ENCODE data around the gene CRIP3. TPM values are rescaled to one million over a fixed set of nuclear protein-coding genes. Genes with fewer than 3 reads are reported as not detected.
"Not testable (repeated sequence)": the region's sequence is repeated elsewhere in the genome, so short reads cannot be mapped to it uniquely, and the experiment has no call there.

The CRIP3 gene
- total RNA-seq, 1 experiment from 2014 or later, result not detected

DNA sequence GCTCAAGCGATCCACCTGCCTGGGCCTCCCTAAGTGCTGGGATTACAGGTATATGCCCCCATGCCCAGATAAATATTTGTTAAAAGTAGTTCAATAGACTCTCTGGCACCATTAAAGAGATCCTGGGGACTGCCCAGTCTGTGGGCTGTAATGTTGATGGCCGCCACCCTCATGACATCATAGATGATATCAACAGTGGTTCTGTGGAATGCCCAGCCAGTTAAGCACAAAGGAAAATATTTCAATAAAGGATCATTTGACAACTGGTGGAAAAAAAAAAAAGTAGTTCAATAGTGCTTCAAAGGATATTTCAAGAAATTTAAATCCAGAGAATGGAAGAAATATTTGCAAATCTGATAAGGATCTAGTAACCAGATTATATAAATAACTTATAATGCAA, 1.5 kb upstream of the CRIP3 start:
- peak; percentile 10 for DNase-seq (ENCODE audit: low read depth)
- in situ Hi-C loops (cut with HindIII; ENCODE audit: low pct_unique_long_range_greater_than_20kb, low sequenced_read_pairs), result no loop called here

DNA sequence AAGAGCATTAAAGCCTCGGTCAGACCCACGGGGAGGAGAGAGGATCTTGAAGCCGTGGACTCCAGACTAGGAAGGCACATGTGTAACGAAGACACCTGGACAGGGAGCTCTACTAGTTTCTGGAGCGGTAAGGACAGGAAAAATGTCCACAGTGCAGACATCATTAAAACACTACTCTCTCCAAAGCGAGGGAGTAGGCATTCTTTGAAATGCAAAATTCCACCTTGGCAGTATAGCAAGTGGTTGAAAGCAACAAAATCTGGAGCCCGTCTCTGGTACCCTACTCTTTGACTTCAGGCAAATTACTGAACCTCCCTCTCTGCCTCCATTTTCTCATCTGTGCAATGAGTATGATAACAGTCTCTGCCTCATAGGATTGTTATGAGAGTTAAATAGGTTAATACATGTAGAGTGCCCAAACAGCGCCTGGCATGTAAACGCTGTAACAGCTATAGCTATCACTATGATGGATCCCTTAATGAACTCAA, 408 bp upstream of the CRIP3 start:
- in situ Hi-C loops (cut with HindIII; ENCODE audit: low pct_unique_long_range_greater_than_20kb, low sequenced_read_pairs), result no loop called here
- DNase-seq (ENCODE audit: low read depth), result no peak

DNA sequence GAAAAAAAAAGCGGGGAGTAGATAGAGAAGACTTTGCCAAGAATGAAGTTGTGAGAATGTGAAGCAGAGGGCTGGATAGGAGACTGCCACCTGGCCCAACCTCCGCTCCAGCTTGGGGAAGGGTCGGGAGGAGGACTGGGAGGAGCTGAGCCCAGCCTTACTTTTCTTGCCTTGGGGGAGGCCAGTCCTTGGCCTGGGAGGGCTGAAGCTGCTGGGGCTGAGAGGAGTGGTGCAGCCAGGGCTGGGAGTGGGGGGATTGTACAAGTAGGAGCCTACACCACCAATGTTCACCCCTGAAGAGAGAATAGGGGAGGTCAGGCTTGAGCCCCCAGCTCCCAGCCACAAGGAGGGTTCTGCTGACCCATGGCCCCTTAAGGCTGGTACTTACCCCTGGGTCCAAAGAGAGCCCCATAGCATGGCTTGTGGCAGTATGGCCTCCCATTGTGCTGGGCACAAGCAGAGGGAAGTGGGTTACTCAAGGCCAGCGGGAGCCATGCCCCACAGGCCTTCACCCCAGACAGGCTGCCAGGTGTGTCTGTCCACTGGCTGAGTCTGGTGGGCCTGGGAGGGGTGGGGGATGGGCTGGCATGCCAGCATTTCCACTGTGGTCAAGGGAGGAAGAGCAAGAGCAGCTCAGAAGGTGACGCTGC, 1.1 kb downstream of the CRIP3 start:
- in situ Hi-C loops (cut with HindIII; ENCODE audit: low pct_unique_long_range_greater_than_20kb, low sequenced_read_pairs), result no loop called here
- no peak for DNase-seq (ENCODE audit: low read depth)

DNA sequence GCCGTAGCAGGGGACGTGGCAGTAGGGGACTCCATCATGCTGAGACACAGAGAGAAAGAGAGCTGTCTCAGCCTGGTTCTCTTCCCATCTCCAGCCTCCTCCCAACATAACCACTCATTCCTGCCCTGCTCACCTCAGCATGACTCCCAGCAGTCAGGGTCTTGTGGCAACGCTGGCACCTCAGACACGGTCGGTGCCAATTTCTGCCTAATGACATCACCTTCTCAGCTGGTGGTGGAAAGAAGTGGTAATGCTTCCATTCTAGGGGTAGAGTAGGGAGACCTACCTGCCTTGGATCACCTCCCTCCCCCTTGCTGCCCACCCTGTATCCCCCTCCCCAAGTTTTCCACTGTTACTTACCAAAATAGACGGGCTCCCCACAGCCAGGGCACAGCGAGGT, 2.5 kb downstream of the CRIP3 start:
- no peak for DNase-seq (ENCODE audit: low read depth)
- in situ Hi-C loops (cut with HindIII; ENCODE audit: low pct_unique_long_range_greater_than_20kb, low sequenced_read_pairs), result no loop called here

DNA sequence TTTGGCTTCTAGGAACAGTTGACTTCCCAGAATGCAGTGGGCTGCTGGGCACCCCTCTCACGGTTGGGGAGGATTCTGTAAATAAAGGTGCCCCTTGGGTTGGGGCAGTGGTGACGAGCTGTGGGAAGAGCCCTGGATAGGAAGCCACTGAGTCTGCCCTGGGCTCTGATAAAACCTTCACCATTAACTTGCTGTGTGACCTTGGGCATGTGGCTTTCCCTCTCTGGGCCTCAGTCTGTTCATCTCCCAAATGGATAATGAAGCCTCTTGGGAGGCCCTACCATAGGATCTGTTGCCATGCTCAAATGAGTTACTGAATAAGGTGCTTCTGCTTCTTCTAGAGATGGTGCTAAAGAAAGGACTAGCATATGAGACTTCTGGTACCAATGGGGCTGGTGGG, 3.7 kb downstream of the CRIP3 start:
- DNase-seq (ENCODE audit: low read depth), result no peak
- in situ Hi-C loops (cut with HindIII; ENCODE audit: low pct_unique_long_range_greater_than_20kb, low sequenced_read_pairs), result no loop called here

DNA sequence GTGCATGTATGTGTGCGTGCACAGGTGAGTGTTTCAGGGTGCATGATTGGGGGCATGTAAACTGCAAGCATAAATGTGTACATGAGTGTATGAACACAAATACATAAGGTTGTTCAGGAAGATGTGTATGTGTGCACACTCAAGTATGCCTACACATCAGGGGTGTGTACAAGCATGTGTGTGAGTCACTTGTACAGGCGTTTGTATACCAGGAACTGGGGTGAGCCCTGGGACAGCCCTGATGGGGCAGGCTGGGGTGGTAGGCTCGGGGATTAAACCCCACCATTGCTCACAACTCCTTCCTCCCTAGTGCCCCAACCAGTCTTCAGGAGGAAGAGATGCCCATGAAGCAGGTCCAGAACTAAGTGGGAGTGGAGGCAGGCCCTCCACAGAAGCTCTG, 4.3 kb downstream of the CRIP3 start:
- in situ Hi-C loops (cut with HindIII; ENCODE audit: low pct_unique_long_range_greater_than_20kb, low sequenced_read_pairs), result no loop called here
- no peak for DNase-seq (ENCODE audit: low read depth)

DNA sequence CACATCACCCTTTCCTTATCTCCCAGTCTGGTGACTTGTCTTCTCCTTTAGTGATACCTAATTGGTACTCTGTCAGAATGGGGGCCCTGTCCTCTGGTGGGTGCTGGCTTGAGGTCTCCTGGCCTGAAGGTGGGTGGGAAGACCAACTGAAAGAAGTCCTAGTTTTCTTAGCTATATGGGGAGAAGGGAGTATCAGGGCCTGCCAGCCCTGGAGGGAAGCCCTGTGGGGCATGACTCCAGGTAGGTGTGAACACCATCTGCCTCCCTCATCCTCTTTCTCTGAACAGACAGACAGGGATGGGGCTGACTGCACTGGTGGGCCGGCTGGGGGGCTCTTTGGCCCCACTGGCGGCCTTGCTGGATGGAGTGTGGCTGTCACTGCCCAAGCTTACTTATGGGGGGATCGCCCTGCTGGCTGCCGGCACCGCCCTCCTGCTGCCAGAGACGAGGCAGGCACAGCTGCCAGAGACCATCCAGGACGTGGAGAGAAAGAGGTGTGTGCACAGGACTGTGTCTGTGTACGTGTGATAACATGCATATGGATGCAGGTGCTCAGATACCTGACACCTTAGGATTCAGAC, 4.8 kb downstream of the CRIP3 start:
- in situ Hi-C loops (cut with HindIII; ENCODE audit: low pct_unique_long_range_greater_than_20kb, low sequenced_read_pairs), result no loop called here
- no peak for DNase-seq (ENCODE audit: low read depth)

DNA sequence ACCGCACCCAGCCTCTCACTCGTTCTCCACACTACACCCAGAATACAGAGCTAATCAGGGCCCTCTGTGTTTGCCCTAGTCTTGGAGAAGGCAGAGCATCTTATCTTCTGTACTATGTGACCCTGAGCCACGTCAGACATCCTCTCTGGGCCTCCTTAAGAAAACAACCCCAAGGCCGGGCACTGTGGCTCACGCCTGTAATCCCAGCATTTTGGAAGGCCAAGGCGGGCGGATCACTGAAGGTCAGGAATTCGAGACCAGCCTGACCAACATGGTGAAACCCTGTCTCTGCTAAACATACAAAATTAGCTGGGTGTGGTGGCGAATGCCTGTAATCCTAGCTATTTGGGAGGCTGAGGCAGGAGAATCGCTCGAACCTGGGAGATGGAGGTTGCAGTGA, 5.6 kb downstream of the CRIP3 start:
- in situ Hi-C loops (cut with HindIII; ENCODE audit: low pct_unique_long_range_greater_than_20kb, low sequenced_read_pairs); DNase-seq (ENCODE audit: low read depth): not testable (repeated sequence)

DNA sequence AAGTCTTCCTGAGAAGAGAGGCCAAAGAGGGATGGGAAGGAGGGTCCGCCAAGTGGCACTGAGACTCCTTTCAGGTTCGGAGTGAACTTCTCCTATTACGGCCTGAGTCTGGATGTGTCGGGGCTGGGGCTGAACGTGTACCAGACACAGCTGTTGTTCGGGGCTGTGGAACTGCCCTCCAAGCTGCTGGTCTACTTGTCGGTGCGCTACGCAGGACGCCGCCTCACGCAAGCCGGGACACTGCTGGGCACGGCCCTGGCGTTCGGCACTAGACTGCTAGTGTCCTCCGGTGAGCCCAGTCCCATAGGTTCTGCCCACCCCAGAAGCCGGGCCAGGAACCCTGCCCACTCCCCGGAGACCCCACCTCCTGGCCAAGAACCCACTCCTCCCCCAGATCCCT, 6.5 kb downstream of the CRIP3 start:
- no peak for DNase-seq (ENCODE audit: low read depth)
- in situ Hi-C loops (cut with HindIII; ENCODE audit: low pct_unique_long_range_greater_than_20kb, low sequenced_read_pairs), result no loop called here

DNA sequence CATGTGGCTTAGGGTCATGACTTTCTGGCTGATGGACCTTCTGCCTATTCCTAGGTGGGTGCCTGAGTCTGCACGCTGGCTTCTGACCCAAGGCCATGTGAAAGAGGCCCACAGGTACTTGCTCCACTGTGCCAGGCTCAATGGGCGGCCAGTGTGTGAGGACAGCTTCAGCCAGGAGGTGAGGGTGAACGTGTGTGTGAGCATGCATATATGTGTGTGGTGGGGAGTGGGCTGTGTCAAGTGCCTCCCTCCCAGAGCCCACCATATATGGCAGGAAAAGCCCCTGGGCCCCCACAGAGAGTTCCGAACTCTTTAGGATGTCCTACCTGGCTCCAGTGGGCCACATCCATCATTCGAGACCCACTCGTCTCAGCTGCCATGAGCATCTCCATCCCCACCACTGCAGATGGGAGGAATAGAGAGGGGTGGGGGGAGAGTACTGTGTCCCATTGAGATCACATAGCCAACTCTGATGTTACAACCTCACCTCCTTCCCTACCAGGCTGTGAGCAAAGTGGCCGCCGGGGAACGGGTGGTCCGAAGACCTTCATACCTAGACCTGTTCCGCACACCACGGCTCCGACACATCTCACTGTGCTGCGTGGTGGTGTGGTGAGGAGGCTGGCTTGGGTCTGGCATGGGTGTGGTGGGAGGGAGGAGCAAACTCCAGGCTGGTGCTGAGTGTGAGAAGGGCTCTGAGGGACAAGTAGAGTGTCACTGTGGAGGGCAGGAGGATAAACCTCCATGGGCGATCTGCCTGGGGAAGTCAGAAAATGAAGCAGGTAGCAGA, 7.3 kb downstream of the CRIP3 start:
- in situ Hi-C loops (cut with HindIII; ENCODE audit: low pct_unique_long_range_greater_than_20kb, low sequenced_read_pairs), result no loop called here
- DNase-seq (ENCODE audit: low read depth), result no peak

DNA sequence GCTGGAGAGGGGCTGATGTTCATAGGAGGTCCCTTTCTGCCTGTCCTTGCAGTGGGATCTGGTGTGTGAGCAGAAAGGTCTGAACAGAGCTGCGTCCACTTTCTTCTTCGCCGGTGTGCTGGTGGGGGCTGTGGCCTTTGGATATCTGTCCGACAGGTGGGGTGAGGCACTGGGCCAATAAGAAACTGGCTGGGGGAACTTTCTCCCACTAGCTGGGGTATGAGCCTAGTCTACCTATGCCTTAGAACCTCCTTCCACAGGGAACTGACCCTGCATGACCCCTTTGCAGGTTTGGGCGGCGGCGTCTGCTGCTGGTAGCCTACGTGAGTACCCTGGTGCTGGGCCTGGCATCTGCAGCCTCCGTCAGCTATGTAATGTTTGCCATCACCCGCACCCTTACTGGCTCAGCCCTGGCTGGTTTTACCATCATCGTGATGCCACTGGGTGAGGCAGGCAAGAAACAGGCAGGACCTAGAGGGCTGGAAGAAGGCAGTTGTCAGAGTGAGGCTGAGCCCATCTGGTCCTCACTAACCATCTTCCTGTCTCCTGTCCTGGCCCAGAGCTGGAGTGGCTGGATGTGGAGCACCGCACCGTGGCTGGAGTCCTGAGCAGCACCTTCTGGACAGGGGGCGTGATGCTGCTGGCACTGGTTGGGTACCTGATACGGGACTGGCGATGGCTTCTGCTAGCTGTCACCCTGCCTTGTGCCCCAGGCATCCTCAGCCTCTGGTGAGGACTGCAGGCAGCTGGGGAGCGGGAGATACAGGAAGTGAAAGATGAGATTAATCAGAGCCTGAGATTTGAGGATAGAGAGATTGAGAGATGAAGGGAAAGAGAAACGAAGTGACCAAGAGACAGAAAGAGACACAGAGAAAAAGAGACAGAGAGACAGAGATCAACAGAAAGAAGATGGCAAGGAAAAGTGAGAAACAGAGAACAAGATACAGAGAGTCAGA, 9.0 kb downstream of the CRIP3 start:
- no peak for DNase-seq (ENCODE audit: low read depth)
- in situ Hi-C loops (cut with HindIII; ENCODE audit: low pct_unique_long_range_greater_than_20kb, low sequenced_read_pairs), result no loop called here

DNA sequence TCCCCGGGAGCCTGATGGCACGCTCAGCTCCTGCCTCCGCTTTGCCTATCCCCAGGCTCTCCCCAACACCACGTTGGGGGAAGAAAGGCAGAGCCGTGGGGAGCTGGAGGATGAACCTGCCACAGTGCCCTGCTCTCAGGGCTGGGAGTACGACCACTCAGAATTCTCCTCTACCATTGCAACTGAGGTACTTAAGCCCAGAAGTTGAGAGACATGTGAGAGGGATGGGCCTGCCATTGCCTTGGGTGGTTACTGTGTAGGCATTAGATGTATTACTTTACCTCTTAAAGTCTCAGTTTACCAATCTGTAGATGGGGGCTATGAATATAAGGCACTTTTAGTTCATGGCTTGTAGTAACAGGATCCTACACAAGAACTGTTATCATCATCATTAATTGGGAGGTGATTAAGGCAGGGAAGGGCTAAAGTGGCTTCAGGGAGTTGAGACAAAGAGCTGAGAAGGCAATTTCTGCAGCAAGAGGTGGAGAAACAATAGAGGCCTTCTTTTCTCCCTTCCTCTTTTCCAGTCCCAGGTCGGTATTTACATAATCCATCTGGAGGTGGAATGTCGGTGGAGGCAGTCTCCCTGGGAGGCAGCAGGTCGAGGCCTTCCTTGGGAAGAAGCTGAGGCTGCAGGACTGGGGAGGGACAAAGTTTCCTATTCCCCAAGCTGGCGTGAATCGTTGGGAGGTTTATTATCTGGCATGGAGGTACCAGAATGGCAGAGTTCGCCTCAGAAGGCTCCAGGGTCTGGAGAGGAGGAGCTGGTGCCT, 9.9 kb downstream of the CRIP3 start:
- in situ Hi-C loops (cut with HindIII; ENCODE audit: low pct_unique_long_range_greater_than_20kb, low sequenced_read_pairs), result no loop called here
- DNase-seq (ENCODE audit: low read depth), result no peak

DNA sequence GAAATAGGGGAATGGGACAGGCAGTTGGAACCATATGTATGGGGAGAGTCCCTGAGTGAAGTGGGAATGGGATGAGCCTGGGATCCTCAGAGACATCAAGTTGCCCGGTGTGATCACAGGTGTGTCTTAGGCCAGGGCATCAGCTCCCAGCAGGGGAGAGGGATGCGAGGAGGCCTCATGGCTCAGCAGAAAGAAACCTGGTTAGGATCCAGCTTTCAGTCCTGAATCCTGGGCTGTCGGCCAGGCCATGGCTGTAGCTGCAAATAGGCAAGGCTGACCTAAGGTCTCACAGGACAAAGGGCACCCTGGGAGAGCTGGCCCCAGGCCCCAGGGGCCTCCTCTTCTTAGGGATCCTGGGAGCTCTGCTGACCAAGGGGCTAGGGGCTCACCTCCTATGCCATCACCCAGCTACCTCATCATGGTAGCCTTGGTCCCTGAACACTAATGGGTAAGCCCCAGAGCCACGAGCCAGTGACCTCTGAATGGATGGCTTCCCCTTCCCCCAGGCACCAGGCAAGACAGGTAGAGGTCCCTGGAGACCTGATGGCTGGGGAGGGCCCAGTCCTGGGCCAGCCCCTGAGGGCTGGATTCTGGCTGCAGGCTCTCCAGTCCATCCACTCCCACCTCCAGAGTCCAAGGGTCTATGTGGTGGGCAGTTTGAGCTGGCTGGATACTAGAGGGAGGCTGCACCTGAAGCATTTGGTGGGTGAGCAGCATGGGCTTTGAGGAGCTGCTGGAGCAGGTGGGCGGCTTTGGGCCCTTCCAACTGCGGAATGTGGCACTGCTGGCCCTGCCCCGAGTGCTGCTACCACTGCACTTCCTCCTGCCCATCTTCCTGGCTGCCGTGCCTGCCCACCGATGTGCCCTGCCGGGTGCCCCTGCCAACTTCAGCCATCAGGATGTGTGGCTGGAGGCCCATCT, 10.7 kb downstream of the CRIP3 start, which contains the start of gene SLC22A7:
TSS of gene SLC22A7 (plus strand) at position 617 of the 921 bp plus-strand sequence. CDS start at position 716, 99 bp downstream.
- in situ Hi-C loops (cut with HindIII; ENCODE audit: low pct_unique_long_range_greater_than_20kb, low sequenced_read_pairs), result no loop called here
- no peak for DNase-seq (ENCODE audit: low read depth)

DNA sequence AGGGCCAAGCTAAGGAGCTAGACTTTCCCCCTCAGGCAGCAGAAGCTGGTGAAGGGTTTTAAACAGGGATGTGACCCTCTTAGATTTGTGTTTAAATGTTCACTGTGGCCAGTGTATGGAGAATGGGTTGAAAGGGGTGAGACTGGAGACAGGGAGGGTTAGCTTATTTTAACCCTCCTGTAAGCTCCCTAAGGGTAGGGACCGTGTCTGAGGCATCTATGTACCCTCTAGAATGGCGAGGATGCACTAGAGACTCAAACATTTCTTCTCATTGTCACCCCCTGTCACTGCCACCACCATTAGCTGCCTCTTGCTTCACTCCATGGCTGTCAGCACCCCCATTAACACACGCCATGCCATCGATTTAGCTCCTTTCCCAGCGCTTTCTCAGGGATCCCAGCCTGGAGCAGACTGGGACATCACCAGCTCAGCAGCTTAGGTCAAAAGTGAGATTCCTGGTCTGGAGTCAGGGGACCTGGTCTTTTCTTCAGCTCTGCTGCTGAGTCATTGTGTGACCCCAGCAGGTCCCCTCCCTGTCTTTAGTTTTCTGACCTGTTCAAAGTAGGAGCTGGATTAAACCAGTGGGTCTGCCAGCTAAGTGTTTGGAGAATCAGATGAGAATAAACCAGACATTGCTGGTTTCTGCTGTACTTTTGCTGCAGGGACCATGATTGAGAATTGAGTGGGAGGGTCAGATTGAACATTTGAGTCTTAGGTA, 11.7 kb downstream of the CRIP3 start:
- DNase-seq (ENCODE audit: low read depth), result no peak
- in situ Hi-C loops (cut with HindIII; ENCODE audit: low pct_unique_long_range_greater_than_20kb, low sequenced_read_pairs), result no loop called here

DNA sequence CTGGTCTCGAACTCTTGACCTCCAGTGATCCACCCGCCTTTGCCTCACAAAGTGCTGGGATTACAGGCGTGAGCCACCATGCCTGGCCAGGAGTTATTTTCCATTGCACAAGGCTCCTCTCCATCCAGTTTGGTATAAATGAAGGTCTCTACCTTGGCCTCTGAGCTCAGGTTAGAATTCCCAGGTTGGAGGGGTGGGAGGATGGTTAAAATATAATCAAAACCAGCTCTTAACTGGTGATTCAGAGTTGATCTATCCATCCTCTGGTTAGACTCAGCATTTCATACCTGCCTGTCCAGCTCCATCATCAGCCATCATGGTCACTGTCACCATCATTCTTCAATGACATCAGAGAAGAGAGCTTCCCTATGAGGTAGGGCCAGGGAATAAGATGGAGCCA, 13.2 kb downstream of the CRIP3 start:
- no peak for DNase-seq (ENCODE audit: low read depth)
- in situ Hi-C loops (cut with HindIII; ENCODE audit: low pct_unique_long_range_greater_than_20kb, low sequenced_read_pairs), result no loop called here

DNA sequence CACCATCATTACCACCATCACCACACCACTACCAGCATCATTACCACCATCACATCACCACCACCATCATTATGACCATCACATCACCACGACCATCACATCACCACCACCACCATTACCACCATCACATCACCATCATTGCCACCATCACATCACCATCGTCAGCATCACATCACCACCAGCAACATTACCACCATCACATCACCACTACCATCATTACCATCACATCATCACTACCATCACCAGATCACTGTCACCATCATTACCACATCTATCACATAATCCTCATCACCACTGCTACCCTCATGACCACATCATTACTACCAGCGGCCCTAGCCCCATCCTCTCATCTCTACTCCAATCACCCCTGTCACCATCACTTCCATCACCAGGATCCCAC, 14.1 kb downstream of the CRIP3 start:
- no peak for DNase-seq (ENCODE audit: low read depth)
- in situ Hi-C loops (cut with HindIII; ENCODE audit: low pct_unique_long_range_greater_than_20kb, low sequenced_read_pairs), result no loop called here
